ENCODE results near the gene CNGB1. TPM values are rescaled to one million over a fixed set of nuclear protein-coding genes. Genes with fewer than 3 reads are reported as not detected.

The CNGB1 gene
- total RNA-seq, 2 experiments from 2014 or later: not detected

DNA sequence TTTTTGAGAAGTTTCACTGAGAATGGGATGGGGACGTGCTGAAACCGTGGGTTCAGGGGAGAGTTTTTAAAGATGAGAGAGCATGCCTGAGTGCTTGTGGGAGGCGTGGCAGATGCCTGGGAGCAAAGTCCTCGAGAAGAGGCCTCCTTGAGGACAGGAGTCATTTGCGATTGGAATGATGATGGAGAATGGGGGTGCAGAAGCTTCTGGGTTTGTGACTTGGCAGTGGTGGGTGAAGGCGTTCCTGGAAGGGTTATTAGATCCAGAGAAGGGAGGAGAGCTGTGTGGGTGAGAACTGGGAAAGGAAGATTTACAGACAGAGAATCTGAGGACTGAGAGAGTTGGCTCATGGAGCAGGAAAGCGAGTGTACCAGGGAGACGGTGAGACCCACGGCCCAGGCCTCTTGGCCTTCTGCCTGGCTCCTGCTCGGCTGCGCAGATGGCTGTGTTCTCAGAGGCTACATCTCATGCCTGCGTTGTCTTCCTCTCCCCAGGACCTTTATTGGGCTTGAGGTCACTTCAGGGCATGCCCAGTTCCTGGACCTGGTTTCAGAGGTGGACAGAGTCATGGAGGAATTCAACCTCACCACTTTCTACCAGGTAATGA, 46.0 kb upstream of the CNGB1 start:
- no peaks in the 10 kb centered on the region for H3K9me3 ChIP-seq (ENCODE audit: control insufficient read depth in 1 of 2, insufficient read depth in 1 of 2, low read length in 2 of 2)
- H3K36me3 ChIP-seq (ENCODE audit: insufficient read depth, low read length): peaks cover 43% of the 10 kb centered on the region
- H3K4me3 ChIP-seq (ENCODE audit: low read length): no peak overlapping the region
- H3K27ac Mint-ChIP-seq: no peak overlapping the region
- no peak overlapping the region for H3K4me3 Mint-ChIP-seq
- peaks cover 24% of the 10 kb centered on the region for H3K36me3 Mint-ChIP-seq (ENCODE audit: low read depth)
- no peaks in the 10 kb centered on the region for H3K9me3 Mint-ChIP-seq
- ChIA-PET POLR2A (no interaction called here), CTCF (no interaction called here)
- H3K4me1 Mint-ChIP-seq (ENCODE audit: low read depth): peaks cover 10% of the 10 kb centered on the region
- ATAC-seq (ENCODE audit: poor library complexity) (no peak), DNase-seq (no peak)
- H3K4me1 ChIP-seq (ENCODE audit: insufficient read depth, low read length): peaks cover 13% of the 10 kb centered on the region
- no peak overlapping the region for H3K27ac ChIP-seq (ENCODE audit: low read depth in 1 of 2, low read length in 2 of 2)
- TF ChIP-seq, protein P1, sequence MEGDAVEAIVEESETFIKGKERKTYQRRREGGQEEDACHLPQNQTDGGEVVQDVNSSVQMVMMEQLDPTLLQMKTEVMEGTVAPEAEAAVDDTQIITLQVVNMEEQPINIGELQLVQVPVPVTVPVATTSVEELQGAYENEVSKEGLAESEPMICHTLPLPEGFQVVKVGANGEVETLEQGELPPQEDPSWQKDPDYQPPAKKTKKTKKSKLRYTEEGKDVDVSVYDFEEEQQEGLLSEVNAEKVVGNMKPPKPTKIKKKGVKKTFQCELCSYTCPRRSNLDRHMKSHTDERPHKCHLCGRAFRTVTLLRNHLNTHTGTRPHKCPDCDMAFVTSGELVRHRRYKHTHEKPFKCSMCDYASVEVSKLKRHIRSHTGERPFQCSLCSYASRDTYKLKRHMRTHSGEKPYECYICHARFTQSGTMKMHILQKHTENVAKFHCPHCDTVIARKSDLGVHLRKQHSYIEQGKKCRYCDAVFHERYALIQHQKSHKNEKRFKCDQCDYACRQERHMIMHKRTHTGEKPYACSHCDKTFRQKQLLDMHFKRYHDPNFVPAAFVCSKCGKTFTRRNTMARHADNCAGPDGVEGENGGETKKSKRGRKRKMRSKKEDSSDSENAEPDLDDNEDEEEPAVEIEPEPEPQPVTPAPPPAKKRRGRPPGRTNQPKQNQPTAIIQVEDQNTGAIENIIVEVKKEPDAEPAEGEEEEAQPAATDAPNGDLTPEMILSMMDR (IDR thresholded peaks at IDR 0.05): no peak
- H3K27me3 Mint-ChIP-seq: no peaks in the 10 kb centered on the region
- intact Hi-C loops (cut with DNase I, micrococcal nuclease): loop anchor here in 1 of 2 experiments (5.0 kb wide), 2 partner anchors 470 to 740 kb away; no protein-coding TSS in a partner anchor
- no peaks in the 10 kb centered on the region for H3K27me3 ChIP-seq (ENCODE audit: control insufficient read depth in 1 of 2, insufficient read depth in 2 of 2, low read length in 2 of 2)

GRCh38 chr16:58013201-58013956, 42.5 kb upstream of the CNGB1 start:
- intact Hi-C loops (cut with DNase I, micrococcal nuclease): no loop called here
- Histone ChIP-seq H3K4me1 (ENCODE audit: insufficient read depth, low read length) (no peaks in the 10 kb centered on the region), H3K9me3 (ENCODE audit: control insufficient read depth in 1 of 2, insufficient read depth in 1 of 2, low read length in 2 of 2) (no peaks in the 10 kb centered on the region), H3K27me3 (ENCODE audit: control insufficient read depth in 1 of 2, insufficient read depth in 2 of 2, low read length in 2 of 2) (no peaks in the 10 kb centered on the region), H3K27ac (ENCODE audit: low read depth in 1 of 2, low read length in 2 of 2) (no peak overlapping the region), H3K36me3 (ENCODE audit: insufficient read depth, low read length) (peaks cover 58% of the 10 kb centered on the region), H3K4me3 (ENCODE audit: low read length) (no peak overlapping the region)
- Mint-ChIP-seq H3K4me3 (no peak overlapping the region), H3K27me3 (no peaks in the 10 kb centered on the region), H3K36me3 (ENCODE audit: low read depth) (peaks cover 45% of the 10 kb centered on the region), H3K4me1 (ENCODE audit: low read depth) (no peaks in the 10 kb centered on the region), H3K9me3 (no peaks in the 10 kb centered on the region), H3K27ac (no peak overlapping the region)
- POLR2A ChIA-PET: no interaction called here
- DNase-seq (no peak), ATAC-seq (ENCODE audit: poor library complexity) (no peak)
- CTCF ChIA-PET: interaction anchor here (1.0 kb wide), 1 partner anchor 113 kb away, joined by 3 read pairs; no protein-coding TSS in a partner anchor
- TF ChIP-seq, protein P1 (IDR thresholded peaks at IDR 0.05): no peak

- Histone ChIP-seq H3K4me3 (ENCODE audit: low read length) (no peak overlapping the region), H3K4me1 (ENCODE audit: insufficient read depth, low read length) (no peaks in the 10 kb centered on the region), H3K36me3 (ENCODE audit: insufficient read depth, low read length) (peaks cover 57% of the 10 kb centered on the region), H3K27me3 (ENCODE audit: control insufficient read depth in 1 of 2, insufficient read depth in 2 of 2, low read length in 2 of 2) (no peaks in the 10 kb centered on the region), H3K27ac (ENCODE audit: low read depth in 1 of 2, low read length in 2 of 2) (no peak overlapping the region), H3K9me3 (ENCODE audit: control insufficient read depth in 1 of 2, insufficient read depth in 1 of 2, low read length in 2 of 2) (no peaks in the 10 kb centered on the region)
- H3K27me3 Mint-ChIP-seq: no peaks in the 10 kb centered on the region
- no peaks in the 10 kb centered on the region for H3K9me3 Mint-ChIP-seq
- intact Hi-C loops (cut with DNase I, micrococcal nuclease): no loop called here
- no peak for ATAC-seq (ENCODE audit: poor library complexity)
- H3K36me3 Mint-ChIP-seq (ENCODE audit: low read depth): peaks cover 49% of the 10 kb centered on the region
- H3K4me1 Mint-ChIP-seq (ENCODE audit: low read depth): no peaks in the 10 kb centered on the region
- H3K27ac Mint-ChIP-seq: no peak overlapping the region
- DNase-seq: no peak
- H3K4me3 Mint-ChIP-seq: no peak overlapping the region
- TF ChIP-seq, protein P1 (IDR thresholded peaks at IDR 0.05): no peak
- POLR2A ChIA-PET: no interaction called here
- CTCF ChIA-PET: no interaction called here
Measured at GRCh38 chr16:58012481-58012880, 41.6 kb upstream of the CNGB1 start.
